ENCODE data around the gene GMIP.
"Not testable (repeated sequence)": the region's sequence is repeated elsewhere in the genome, so short reads cannot be mapped to it uniquely, and the experiment has no call there.

GMIP gene

GRCh38 chr19:19643158-19644053 lies at the start of gene GMIP:
TSS of gene GMIP (minus strand) at chr19:19643657. CDS start at chr19:19643529, 128 bp downstream.
- DNase-seq = peak; percentile 35

GRCh38 chr19:19691683-19692082 lies 48.2 kb upstream of the GMIP start:
- no peak for DNase-seq

GRCh38 chr19:19689023-19689422 lies 45.6 kb upstream of the GMIP start:
- not testable (repeated sequence) for DNase-seq

GRCh38 chr19:19687090-19687489 lies 43.6 kb upstream of the GMIP start:
- DNase-seq = no peak

GRCh38 chr19:19686580-19686979 lies 43.1 kb upstream of the GMIP start:
- DNase-seq = no peak

GRCh38 chr19:19686119-19686518 lies 42.7 kb upstream of the GMIP start:
- DNase-seq = not testable (repeated sequence)

GRCh38 chr19:19679176-19680073 lies 36.0 kb upstream of the GMIP start:
- no peak for DNase-seq

GRCh38 chr19:19677579-19677978 lies 34.1 kb upstream of the GMIP start:
- no peak for DNase-seq

GRCh38 chr19:19674315-19674714 lies 30.9 kb upstream of the GMIP start:
- DNase-seq = no peak

GRCh38 chr19:19672816-19673215 lies 29.4 kb upstream of the GMIP start:
- no peak for DNase-seq

- no peak for DNase-seq
Measured at GRCh38 chr19:19670070-19670551, 26.7 kb upstream of the GMIP start.

- DNase-seq = peak; percentile 84
Measured at GRCh38 chr19:19668230-19669012, 25.0 kb upstream of the GMIP start, which contains the start of gene ZNF101. TSS of gene ZNF101 (plus strand) at chr19:19668839. CDS start at chr19:19668964, 125 bp downstream.

- not testable (repeated sequence) for DNase-seq
Measured at GRCh38 chr19:19665420-19665948, 22.0 kb upstream of the GMIP start.

GRCh38 chr19:19663256-19664120 lies 20.0 kb upstream of the GMIP start, which contains the start of gene ATP13A1:
TSS of gene ATP13A1 (minus strand) at chr19:19663676. CDS start at chr19:19663666, 10 bp downstream.
- DNase-seq = peak; percentile 94

GRCh38 chr19:19662871-19663255 lies 19.4 kb upstream of the GMIP start:
- DNase-seq = no peak

GRCh38 chr19:19662344-19662743 lies 18.9 kb upstream of the GMIP start:
- no peak for DNase-seq

- no peak for DNase-seq
Measured at GRCh38 chr19:19661675-19662251, 18.3 kb upstream of the GMIP start.

GRCh38 chr19:19661141-19661674 lies 17.8 kb upstream of the GMIP start:
- no peak for DNase-seq

GRCh38 chr19:19659646-19660245 lies 16.3 kb upstream of the GMIP start:
- DNase-seq = no peak

GRCh38 chr19:19657397-19657783 lies 13.9 kb upstream of the GMIP start:
- DNase-seq = no peak
